ENCODE measurements around the gene ADARB2.

DNA sequence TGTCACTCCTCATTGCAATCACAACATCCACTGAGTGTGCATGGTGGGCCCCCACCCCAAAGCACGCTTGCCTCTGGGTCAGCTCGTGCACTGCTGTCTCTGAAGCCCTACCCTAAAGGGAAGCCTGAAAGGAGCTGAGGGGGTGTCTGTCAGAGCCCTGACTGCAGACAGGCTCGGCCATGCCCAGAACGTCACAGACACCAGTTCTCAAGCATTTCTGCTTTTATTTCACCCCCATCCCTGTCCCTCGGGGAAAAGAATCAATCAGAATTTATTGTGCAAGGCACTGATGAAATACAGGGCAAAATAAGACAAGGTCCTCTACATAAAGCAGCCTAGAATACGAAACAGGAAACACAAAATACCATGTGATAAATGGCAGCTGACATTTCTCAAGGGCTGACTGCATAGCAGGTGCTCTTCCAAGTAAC lies 449.3 kb downstream of the ADARB2 start:
- TF ChIP-seq, protein P1, sequence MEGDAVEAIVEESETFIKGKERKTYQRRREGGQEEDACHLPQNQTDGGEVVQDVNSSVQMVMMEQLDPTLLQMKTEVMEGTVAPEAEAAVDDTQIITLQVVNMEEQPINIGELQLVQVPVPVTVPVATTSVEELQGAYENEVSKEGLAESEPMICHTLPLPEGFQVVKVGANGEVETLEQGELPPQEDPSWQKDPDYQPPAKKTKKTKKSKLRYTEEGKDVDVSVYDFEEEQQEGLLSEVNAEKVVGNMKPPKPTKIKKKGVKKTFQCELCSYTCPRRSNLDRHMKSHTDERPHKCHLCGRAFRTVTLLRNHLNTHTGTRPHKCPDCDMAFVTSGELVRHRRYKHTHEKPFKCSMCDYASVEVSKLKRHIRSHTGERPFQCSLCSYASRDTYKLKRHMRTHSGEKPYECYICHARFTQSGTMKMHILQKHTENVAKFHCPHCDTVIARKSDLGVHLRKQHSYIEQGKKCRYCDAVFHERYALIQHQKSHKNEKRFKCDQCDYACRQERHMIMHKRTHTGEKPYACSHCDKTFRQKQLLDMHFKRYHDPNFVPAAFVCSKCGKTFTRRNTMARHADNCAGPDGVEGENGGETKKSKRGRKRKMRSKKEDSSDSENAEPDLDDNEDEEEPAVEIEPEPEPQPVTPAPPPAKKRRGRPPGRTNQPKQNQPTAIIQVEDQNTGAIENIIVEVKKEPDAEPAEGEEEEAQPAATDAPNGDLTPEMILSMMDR (IDR thresholded peaks at IDR 0.05), result no peak
- no peak for TF ChIP-seq ZFX (IDR thresholded peaks at IDR 0.05; ENCODE audit: borderline replicate concordance)
